Hematopoietic multipotent progenitor cell treated with erythropoietin and hydrocortisone succinate and interleukin-3 and kit ligand, for 17 days (in vitro differentiated cells): Measurements from ENCODE around the gene SPOP.
A peak's percentile ranks its signal among the peaks of the same experiment; 100 is the strongest.
"Not testable (repeated sequence)": the region's sequence is repeated elsewhere in the genome, so short reads cannot be mapped to it uniquely, and the experiment has no call there.

Experiments
- DNase-seq: peaks from one replicate; pipeline ENCODE4 v3.0.0-alpha.2; 2015; ENCODE audit warnings: low spot score

SPOP gene

DNA sequence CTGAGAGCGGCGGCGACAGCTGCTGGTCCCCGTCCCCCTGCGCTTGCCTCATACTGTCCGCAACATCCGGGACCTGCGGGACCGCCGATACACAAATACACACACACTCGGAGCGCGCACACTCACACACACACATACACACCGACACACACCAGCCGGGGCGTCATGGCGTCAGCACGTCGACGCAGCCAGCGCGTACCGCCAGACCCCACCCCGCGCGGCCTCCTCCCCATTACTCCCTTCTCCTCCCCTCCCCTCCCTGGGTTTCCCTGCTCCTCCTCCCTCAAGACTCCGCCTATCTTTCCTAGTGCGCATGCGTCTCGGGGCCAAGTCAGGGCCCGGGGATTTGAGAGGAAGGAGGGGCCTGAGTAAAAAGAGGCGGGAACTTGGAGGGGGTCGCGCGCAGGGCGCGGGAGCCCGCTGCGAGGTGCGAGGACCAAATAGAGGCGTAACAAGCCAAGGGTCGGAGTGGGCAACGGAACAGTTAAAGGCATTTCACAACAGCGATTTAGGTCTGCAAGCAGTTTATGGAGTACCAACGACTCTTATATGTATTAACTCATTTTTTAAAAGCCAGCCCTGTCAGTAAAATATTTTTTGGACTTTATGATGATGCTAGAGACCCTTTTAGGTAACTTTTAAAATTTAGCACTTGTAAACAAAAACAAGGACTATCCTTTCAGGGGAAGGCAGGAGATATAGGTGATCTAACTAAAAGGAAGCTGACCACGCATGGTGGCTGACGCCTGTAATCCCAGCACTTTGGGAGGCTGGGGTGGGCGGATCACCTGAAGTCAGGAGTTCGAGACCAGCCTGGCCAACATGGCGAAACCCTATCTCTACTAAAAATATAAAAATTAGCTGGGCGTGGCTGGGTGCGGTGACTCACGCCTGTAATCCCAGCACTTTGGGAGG lies at the start of gene SPOP:
Gene SPOP, minus strand, starts transcription at position 165 of the 915 bp plus-strand sequence. CDS start 55,287 bp downstream, outside the sequence.
- DNase-seq: peak; percentile 98

DNA sequence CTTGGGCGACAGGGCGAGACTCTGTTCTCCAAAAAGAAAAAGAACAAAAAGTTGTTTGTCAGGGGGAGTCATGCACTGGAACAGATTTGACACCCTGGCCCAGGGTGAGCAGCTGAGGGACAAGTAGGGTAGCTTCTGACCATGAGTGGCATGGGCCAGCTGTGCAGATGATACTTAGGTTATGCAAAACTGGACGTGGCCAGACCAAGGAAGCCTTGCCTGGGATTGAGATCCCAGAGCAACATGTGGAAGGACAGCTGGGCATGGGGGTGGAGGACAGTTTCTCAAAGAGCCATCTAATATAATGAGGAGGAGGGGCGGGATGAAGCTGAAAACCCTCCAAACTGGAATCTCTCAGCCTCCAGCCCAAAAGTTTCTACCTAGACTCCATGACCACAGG lies 49.5 kb upstream of the SPOP start:
- no peak for DNase-seq

DNA sequence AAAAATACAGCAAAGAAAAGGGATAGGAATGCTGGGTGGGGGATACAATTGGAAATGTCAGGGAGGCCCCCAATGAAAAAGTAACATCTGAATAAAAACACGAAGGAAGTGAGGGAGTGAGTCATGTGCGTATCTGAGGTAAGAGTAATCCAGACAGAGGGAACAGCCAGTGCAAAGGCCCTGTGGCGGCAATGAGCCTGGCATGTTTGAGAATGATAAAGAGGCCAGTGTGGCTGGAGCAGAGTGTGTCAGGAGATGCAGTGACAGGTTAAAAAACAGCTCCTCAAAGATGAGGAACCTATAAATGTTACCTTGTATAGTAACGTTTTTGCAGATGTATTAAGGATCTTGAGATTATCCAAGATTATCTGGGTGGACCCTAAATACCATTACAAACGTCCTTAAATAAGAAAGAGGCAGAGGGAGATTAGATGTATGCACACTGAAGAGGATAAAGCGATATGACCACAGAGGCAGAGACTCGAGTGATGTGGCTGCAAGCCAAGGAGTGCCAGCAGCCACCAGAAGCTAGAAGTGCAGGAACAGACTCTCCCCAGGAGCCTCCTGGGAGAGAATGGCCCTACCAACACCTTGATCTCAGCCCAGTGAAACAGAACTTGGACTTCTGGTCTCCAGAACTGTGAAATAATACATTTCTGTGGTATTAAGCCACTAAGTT lies 47.7 kb upstream of the SPOP start:
- DNase-seq: peak; percentile 66

DNA sequence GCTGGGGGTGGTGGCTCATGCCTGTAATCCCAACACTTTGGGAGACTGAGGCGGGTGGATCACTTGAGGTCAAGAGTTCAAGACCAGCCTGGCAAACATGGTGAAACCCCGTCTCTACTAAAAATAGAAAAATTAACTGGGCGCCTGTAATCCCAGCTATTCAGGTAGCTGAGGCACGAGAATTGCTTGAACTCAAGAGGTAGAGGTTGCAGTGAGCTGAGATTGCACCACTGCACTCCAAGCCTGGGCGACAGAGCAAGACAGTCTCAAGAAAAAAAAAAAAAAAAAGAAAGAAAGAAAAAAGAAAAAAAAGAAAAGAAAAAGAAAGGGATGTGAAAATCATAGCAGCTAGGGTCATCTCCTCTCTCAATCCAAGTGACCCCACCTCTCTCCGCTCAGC lies 46.7 kb upstream of the SPOP start:
- DNase-seq: not testable (repeated sequence)

DNA sequence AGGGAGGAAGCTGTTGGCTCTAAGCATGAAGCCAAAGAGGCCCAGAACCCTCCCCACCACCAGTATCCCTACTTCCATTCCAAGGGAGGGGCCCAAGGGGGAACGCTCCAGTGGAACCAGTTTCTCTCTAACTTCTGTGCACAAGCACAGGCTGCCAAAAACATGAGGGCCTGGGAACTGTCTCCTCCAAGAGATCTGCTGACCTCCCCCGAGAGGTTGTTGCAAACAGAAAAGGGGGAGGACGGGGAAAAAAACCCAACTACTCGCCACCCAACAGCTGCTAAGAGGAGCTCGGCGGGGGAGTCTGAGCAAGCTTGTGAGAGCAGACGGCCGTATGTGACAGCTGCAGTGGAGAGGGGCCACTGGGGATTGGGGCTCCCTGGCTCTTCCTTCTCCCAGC lies 45.5 kb upstream of the SPOP start:
- no peak for DNase-seq

DNA sequence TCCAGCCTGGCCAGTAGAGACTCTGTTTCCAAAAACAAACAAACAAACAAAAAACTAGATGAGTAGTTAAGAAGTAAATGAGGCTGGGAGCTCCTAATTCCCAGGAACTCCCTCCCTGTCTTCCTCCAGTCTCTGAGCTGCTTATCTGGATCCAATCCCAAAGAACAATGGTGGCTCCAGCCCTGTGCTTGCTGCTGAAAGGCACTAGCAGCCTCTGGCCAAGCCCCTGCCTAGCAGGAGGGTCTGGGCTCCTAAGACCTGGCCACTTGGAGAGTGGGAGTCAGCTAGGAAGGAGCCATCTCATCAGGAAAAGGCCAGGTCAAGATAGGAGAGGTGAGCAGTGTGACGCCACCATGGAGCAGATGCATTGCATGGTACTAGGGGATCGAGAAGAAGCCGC lies 44.2 kb upstream of the SPOP start:
- no peak for DNase-seq

DNA sequence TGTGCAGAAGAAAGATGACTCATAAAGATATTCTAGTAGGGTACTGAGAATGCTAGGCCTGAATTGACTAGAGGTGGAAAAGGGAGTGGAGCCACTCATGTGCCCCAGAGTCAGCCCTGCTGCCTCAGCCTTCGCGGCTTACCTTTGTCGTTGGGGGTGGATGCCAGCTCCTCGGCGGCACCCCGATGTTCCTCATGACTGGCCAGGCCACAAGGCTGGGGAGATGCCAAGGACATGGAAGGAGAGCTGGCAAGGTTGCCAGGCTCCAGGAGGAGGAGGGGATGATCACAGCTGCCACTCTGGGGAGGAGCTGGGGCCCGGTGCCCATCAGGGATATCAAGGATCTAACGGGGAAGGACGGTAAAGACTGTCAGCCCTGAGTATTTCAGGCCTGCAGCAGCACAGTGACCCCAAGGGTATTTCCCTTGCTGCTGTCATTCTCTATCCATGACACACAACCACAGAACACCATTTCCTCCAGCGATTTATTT lies 39.5 kb upstream of the SPOP start:
- DNase-seq: no peak

DNA sequence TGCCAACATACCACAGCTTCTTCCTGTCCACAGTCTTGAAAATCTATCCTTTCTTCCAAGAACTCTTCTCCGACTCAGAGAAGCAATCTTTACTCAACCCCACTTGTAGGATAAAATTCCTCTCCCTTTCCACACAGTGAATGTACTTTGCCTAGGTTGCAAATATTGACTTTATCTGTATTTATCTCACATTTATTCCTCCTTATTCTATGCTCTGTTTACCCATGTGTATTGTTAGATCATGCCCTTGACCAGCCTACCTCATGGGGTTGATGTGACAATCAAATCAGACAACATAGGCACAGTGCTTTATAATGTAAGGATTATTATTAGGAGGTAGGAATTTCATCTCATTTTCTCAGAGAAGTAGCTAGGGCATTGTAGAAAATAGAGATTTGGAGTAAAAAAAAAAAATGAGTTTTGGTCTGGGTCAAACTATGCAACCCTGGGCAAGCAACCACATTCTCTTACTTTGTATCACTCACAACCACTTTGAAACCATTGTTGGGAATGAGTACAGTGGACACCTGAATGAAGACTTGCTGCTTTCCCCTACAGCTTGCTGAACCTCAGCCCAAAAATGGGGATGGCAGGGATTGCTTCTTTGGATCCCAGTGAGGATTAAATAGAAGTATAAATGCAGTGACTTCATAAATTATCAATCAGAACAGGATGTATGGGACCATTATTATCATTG lies 38.9 kb upstream of the SPOP start:
- DNase-seq: no peak

DNA sequence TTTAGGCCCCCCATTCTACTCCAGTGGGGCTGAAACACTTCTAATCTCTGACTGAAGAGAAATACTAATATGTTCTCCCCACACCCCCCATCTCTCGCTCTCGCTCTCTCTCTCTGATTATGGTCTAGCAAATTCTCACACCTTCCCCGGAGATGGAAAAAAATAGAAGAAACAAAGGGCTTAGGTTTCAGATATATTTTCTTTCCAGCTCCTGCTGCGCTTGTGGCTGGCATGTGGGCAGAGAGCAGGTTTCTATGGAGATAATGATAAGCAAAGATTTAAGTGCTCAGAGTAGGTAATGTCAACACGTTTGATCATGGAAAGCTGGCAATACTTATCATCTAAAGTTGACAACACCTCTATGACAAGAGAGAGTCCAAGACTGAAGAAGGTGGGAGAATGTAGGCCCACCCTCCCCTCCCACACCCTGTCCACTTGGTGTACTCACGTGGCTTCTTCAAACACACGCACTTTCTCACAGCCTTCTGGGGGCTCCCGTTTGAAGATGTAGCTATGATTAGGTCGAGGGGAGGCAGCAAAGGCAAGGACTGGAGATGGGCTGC lies 37.9 kb upstream of the SPOP start:
- DNase-seq: no peak

DNA sequence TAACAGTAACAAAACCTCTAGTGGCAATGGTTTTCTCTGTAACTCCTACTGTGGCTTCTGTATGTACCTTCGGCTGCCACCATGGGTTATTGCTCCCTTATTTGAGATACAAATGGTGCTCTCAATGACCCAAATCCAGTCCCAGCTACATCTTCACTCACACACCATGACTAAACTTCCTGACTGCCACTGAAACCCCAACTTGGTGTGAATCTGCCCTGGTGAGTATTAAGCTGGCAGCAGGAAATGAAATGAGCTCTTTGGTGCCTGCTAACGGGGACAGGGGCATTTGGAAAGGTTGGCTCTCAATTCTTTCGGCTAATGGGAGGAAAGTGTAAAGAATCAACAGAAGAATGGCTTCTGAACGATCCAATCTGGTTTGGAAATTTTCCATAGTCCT lies 37.3 kb upstream of the SPOP start:
- no peak for DNase-seq

DNA sequence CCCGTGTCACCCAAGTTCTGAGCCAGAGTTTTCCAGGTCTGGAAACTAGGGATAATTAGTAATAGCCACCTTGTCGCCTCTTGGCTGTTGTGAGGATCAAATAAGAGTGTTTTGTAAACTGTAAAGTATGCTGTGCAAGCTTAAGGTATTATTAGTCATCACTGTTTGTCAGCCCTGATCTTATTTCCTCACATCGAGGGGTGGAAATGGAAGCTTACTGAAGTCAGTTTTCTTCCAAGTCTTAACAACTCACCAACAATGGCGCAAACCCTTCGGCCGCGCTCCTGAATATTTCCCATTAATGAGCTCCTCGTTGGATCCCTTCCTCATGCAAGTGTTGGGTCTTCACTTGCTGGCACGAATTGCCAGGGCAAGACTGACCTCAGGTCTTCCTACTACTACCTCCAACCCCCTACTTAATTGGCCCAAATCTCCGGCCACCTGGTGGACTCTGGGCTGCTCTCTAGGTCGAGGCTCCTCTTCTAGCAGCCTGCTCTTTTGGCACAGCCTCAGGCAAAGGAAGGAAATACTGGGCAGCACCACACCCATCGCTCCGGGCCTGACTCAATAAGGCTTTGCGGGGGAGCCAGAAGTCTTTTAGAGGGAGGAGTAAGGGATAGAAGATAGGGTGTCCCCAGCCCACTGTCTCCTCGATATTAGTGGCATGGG lies 30.8 kb upstream of the SPOP start:
- DNase-seq: peak; percentile 79

DNA sequence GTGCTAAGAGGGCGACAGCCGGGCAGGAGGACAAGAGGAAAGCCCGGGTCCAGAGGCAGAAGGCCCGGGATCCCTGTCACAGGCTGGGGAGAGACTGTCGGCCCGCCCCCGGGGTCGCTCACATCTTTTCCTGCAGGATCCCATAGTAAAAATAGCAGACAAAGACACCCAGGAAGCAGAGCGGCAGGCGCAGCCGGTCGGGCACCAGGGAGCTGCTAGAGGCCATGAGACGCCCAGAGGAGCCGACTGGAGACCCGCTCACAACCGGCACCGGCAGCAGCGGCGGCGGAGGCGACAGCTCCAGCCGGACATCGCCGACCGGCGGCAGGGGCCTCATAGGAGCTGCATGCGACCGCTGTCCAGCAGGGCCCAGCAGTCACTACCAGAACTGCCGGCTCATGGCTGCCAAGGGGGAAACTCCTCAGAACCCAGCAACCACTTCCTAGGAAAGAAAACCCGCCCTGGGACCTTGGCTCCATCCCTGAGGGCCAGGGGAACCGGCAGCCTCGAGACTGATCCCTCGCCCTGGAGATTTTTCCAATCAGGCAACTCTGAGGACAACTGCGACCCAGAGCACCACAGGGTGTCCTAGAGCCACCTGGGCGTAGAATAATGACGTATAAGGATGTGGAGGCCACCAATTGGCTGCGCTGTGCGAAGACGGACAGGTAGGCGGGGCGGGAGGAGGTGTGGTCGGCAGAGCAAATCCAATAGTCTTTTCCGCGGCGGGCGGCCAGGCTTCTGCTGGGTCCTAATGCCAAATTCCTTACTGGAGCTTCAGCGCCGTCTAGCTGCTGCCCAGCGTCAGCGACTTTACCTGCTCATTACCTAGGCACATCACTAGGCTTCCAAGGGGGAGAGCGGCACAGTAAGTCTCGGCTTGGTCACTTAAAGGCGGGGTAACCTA lies 30.0 kb upstream of the SPOP start, which contains the start of gene SLC35B1:
Gene SLC35B1, minus strand, starts transcription at position 357 of the 907 bp plus-strand sequence. Its CDS starts 131 bp downstream, at position 226.
- peak; percentile 99 for DNase-seq

DNA sequence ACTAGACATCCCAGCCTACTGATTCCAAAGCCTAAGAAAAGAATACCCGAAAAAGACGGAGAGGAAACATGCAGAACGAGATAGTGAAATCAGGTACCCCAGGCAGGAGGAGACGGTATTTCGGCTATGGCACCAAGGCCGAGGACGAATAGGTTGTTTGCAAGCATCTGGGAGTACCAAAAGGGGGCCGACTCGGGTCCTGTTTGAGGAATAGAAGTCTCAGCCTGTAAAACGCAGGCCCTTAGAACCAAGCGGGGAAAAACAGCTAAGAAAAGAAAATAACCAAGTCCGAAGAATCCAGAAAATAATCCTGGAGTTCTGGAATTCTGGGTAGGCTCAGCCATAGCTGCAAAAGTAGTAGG lies 29.3 kb upstream of the SPOP start:
- peak; percentile 40 for DNase-seq

DNA sequence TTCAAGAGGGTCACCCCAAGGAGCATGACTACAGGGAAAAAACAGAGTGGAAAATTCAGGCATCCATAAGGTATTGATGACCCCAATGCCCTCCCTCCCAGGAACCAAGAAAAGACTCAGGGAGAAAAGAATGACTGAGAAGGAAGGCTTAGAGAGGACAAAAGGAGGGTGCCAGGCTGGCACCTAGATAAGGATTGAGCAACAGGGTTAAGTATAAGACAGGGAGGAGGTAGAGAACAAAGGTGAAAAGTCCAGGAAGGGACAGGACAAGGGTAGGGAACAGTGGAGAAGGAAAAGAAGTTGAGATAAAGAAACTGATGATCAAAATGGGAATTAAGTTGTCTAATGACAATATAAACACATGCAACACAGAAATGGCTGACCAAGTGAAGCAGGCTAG lies 27.4 kb upstream of the SPOP start:
- no peak for DNase-seq

DNA sequence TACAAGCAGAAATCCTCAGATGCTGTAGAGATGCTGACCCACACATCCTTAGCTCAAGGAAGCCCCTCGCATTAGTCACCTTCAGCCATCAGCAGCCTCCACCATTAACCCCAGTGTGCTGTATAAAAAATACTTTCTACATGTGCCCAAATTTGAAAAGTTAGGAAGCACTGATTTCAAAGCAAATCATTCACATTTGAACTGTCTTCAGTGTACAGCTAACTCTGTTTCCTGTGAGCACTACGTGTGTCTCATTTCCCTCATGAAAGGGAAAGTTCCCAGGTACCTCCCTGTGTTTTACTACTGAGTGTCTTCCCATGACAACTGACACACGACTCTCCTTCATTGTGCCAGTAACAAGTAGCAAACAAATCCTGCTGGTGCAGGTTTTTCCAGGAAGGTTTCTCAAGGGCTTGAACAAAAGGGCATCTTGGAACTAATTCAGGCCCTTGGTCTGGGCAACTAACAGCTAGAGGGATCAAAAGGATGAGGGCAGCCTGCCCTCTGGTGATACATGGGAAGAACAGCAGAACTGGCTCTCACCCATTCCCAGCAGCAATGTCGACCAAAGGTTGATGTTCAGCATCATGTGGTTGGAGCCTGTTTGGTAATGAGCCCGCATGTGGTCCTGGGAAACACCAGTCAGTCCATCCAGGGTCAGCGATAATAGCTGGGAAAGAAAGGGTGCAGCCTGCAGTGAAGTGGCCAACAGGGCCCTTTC lies 25.8 kb upstream of the SPOP start:
- DNase-seq: peak; percentile 50

DNA sequence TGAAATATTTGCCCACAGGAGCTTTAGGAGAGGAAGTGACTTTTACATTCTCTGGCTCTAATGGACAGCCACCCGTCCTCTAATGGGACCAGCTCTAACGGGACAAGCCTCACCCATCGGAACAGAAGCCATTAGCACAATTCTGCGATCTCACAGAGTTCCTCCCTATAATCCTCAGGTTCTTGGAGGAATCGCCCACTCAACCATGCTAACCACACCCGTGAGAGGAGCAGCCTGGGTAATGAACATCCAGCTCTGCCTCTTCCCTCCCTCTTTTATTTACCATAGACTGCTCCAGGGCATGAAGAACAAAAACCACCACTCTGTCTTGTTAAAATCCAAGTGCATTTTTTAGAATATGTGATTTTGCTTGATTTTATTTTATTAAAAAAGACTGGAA lies 23.1 kb upstream of the SPOP start:
- DNase-seq: no peak

DNA sequence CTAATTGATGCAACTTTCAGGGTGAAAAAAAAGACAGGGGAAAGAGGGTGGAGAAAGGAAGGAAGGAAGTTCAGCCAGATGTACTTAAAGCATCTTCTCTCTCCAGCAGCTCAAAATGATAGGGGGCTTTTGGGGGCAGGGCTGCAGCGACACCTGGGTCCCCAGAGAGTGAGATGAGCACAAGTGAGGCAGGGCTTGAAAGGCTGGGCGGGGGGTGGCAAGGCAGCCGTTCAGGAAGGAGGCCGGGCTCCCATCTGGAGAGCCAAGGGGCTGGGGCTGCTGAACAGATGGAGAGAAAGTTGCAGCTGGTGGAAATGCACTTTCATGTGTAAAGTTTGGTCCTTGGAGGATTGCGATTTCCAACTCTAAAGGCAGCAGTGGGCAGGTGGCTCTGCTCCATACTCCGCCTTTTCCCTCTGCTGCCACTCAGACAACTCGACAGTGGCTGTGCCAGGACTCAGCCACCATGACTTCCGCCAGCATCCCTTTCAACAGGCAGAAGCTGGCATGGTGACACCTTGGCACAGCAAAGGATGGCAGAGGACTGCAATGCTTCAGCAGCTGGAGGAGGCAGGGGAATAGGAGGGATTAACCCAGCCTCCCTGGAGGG lies 22.2 kb upstream of the SPOP start:
- no peak for DNase-seq

DNA sequence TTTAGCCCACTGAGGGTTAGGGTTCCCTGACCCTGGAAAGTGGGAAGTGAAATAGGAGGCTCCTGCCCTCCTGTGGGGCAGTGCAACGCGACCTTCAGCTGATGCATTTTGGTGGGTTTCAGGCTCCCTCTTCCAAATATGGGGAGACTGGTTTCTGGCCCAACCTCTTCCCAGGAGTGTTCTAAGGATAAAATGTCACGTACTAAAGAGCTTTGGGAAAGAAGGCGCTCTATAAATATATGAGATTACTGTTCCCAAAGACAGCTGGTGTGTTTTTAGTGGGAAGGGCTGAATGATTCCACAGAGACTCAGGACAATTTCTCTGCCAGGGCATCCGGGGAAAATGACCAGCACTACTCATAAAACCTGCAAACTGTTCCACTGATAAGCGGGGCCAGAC lies 20.1 kb upstream of the SPOP start:
- no peak for DNase-seq

DNA sequence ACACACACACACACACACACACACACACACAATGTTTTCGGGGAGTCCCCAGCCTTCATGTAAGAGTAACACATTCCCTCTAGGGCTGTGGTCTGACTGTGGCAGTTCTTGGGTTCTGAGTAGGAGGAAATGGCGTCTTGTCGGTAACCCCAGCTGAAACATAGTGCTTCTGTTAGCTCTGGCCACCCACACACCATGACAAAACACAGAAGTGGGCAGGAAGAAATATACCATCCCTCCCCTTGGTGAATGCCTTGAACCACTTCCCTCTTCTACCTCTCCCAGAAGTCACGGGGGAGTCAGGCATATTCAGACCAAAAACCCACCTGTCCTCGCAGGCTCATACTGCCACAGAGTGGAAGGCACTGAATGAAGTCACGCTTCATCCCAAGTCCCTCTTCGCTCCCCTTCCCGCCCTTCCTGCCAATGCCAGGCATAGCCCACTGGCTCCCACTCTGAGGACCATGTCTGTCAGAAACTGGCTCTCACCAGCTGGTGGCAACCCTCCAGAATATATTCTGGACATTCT lies 18.4 kb upstream of the SPOP start:
- DNase-seq: no peak
